Measurements from ENCODE around the gene CHAF1A.

DNA sequence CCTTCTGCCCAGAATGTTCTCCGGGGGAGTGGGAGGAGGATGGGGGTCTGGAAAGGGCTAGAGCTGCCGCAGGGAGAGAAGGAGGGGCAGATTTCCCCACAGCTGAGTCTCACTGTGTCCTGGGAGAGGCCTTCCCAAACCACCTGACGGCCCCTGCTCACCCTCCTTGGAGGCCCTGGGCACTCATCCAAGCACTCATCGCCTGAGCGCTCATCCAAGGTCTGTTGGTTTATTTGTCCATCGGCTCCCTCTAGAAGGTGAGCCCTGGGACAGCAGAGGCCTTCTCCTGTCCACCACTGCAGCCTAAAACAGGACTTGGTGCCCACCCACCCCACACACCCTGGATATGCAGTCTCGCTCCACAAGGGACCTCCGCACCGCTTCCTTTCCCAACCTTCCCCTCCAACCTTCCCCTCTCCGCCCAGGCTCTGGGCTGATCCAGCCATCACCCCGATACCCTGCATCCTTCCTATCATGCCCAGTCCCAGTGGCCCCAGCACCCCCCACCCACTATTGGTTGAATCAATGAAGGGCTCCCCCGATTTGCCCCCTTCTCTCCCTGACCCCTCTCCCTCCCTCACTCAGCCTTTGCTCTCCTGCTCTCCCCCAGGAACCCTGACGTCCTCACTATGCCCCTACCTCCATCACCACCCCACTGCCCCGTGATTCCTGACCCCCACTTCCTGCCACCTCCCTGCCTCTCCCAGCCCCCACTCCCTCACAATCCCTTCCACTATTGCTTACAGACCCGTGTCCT, 53.5 kb downstream of the CHAF1A start:
- TF ChIP-seq, protein P1, sequence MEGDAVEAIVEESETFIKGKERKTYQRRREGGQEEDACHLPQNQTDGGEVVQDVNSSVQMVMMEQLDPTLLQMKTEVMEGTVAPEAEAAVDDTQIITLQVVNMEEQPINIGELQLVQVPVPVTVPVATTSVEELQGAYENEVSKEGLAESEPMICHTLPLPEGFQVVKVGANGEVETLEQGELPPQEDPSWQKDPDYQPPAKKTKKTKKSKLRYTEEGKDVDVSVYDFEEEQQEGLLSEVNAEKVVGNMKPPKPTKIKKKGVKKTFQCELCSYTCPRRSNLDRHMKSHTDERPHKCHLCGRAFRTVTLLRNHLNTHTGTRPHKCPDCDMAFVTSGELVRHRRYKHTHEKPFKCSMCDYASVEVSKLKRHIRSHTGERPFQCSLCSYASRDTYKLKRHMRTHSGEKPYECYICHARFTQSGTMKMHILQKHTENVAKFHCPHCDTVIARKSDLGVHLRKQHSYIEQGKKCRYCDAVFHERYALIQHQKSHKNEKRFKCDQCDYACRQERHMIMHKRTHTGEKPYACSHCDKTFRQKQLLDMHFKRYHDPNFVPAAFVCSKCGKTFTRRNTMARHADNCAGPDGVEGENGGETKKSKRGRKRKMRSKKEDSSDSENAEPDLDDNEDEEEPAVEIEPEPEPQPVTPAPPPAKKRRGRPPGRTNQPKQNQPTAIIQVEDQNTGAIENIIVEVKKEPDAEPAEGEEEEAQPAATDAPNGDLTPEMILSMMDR (IDR thresholded peaks at IDR 0.05) = no peak
- TF ChIP-seq ZFX (IDR thresholded peaks at IDR 0.05; ENCODE audit: borderline replicate concordance) = no peak

Measured in 22Rv1 (cell line).